Left renal pelvis (tissue), 4 donors: Measurements from ENCODE around the gene FUBP3. TPM values are rescaled to one million over a fixed set of nuclear protein-coding genes. Genes with fewer than 3 reads are reported as not detected.

ENCODE experiments used
- DNase-seq, 4 donors: peaks; one replicate each; pipeline ENCODE4 v3.0.0-alpha.2; 2013; ENCODE audit warnings: low read depth in 4 of 4, low spot score in 3 of 4
- polyA plus RNA-seq, 4 donors: library from polyadenylated mRNA; unstranded; fragments of 120-200 nt; gene quantifications; one replicate each; pipeline ENCODE4 v1.2.1, GENCODE V29; 2013; ENCODE audit not compliant: insufficient read length in 4 of 4

Gene FUBP3
- polyA plus RNA-seq, 4 donors = 63.9 to 88.6 (median 80.9) TPM

GRCh38 chr9:130633336-130634190 is 54.2 kb downstream of the FUBP3 start:
- no peak for DNase-seq

DNA sequence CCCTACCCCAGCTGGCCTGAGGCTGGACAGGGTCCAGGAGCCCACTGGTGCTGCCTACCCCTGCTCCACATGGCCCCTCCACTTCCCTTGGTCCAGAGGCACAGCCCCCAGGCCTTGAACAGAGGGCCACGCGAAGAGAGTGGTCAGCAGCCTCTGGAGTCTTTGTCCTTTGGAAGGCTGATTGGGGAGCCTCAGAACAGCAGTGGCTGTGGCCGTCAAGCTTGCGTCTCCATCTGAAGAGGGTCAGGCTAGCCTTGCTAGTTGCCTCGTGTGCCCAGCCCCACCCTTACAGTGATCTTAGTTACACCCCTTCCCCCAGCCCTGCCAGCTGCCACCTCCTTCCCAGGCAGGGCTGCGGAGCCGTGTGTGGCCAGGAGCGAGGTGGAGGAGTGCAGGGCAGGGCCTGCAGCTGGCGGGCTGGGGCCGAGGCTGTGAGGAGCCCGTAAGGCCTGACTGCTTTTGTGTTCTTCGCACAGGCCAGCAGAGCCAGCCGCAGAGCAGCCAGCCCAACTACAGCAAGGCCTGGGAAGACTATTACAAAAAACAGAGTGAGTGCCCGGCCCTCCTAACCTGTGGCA is 54.9 kb downstream of the FUBP3 start:
- no peak for DNase-seq

DNA sequence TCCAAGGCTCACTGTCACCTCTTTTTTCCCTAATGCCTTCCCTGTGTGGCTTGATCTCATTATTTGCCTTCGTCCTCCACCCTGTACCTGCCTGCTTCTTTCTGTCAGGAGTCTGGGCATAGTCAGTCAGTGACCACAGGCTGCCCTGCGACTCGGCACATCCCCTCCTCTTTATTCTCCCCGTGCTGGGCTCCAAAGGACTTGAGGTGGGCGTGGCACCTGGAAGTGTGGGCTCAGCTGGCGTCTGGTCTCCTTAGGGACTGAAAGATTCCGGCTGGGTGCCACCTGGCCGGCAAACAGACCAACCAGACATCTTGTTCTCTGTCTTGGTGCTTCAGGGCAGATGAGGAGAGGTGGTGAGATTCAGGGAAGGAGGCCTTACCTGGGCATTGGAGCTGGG is 55.4 kb downstream of the FUBP3 start:
- no peak for DNase-seq

GRCh38 chr9:130635306-130635705 is 55.9 kb downstream of the FUBP3 start:
- no peak for DNase-seq

GRCh38 chr9:130635721-130636647 is 56.6 kb downstream of the FUBP3 start:
- DNase-seq = no peak

- no peak for DNase-seq
Observed at GRCh38 chr9:130636648-130637020, 57.3 kb downstream of the FUBP3 start.

DNA sequence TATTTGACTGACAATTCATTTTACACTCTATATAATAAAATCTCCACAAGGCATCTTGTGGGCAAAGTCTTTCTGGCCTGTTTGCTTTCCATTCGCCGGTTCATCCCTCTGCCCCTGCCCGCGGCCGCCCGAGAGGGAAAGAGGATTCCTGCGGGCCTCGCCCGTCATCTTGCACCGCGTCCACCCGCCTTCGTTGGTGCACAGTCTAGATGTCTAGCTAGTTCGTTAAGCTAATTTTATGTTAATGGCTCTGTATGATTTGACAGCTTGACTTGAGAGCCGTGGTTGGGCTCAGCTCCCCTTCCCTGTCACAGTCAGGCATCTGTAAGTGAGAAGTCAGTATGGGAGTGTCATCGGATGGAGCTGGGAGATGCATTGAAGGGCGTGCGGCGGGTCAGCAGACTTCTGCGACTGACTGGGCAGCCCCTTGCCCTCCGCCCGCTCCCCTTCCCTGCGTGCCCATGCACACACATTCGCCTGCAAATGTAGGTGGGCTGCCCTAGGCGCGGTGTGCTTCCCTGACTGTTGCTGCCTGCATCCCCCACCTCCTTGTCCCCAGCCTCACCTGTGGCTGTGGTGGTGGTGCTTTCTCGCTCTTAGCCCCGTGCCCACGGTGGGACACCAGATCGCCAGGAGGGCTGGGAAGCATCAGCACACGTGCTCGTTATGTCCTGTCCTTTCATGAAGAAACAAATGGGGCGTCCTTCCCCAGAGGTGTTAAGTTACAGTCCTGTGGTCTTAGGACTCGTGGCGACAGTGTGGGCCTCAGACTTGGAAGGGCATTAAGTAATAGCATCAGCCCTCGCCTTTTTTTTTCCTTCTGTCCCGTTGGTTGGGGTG is 59.1 kb downstream of the FUBP3 start:
- DNase-seq = no peak

- no peak for DNase-seq
Observed at GRCh38 chr9:130639124-130639765, 59.9 kb downstream of the FUBP3 start.

DNA sequence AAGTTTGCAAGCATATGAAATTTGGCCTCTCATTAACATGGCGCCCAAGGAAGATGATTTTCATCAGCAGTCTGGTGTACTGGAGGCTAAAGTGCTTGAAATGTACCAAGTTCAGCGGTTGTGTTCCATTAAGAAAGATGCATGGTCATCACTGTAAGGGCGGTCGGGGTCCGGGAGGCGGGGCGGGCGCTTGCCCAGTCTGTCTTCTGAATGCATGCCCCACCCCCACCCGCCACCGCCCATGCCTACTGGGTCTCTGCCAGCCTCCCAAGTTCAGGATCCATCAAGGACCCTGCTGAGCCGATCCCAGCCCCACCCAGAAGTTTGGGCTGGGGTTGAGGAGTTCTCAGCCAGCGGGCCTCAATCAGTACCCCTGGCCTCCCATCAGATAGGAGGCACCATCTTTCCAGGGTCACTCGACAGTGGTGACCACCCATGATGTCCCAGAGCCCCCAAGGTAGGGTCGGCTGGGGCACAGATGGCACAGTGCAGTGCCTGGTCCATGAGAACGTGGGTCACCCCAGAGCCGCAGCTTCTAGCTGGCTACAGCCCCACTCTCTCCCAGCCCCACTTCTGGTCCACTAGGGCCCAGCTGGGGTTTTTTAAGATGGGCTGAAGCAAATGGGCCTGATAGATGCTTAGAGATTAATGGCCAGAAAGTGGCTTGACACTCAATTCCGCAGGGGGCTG is 60.6 kb downstream of the FUBP3 start:
- DNase-seq = no peak

DNA sequence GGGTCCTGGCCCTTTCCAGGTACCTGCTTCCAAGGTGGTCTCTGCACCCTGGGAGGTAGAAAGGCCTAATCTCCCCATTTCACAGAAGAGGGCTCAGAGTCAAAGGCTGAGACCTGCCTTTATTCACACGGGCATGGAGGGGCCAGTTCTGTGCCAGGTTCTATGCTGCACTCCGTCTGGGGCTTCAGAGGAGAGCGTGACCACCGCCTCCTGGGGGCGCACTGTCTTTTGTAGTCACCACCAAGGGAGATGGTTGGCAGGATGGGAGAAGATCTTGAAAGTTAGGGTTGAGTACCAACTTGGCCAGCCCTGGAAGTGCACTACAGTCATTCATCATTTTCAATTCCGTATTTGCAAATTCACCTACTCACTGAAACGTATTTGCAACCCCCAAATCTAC is 61.3 kb downstream of the FUBP3 start:
- no peak for DNase-seq

- DNase-seq = no peak
Observed at GRCh38 chr9:130642926-130643325, 63.5 kb downstream of the FUBP3 start.

GRCh38 chr9:130651221-130651620 is 71.8 kb downstream of the FUBP3 start:
- DNase-seq = no peak

DNA sequence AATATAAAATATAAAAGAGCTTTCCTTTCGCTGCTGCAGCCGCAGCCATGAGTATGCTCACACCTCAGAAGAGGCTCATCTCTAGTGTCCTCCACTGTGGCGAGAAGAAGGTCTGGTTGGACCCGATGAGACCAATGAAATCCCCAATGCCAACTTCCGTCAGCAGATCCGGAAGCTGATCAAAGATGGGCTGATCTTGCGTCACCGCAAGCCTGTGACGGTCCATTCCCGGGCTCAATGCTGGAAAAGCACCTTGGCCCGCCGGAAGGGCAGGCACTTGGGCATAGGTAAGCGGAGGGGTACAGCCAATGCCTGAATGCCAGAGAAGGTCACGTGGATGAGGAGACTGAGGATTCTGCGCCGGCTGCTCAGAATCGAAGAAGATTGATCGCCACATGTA is 72.4 kb downstream of the FUBP3 start:
- DNase-seq = no peak

DNA sequence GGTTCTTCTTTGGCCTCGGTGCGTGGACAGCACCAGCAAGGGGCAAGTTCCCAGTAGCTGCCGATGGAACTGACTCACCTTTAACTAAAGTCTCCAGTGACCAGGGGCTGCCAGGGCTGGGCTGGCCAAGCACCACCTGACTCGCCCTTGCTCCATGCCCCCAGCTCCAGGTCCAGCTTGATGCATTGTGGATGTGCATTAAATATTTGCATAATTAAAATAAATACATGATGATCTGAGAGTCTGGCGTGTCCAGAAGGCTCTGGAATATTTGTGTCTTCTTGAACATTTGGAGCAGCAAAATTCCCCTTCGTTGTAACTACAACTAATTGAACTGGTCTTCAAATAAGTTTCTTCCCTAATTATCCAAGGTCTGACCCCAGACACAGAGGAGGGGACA is 75.5 kb downstream of the FUBP3 start:
- DNase-seq = no peak

DNA sequence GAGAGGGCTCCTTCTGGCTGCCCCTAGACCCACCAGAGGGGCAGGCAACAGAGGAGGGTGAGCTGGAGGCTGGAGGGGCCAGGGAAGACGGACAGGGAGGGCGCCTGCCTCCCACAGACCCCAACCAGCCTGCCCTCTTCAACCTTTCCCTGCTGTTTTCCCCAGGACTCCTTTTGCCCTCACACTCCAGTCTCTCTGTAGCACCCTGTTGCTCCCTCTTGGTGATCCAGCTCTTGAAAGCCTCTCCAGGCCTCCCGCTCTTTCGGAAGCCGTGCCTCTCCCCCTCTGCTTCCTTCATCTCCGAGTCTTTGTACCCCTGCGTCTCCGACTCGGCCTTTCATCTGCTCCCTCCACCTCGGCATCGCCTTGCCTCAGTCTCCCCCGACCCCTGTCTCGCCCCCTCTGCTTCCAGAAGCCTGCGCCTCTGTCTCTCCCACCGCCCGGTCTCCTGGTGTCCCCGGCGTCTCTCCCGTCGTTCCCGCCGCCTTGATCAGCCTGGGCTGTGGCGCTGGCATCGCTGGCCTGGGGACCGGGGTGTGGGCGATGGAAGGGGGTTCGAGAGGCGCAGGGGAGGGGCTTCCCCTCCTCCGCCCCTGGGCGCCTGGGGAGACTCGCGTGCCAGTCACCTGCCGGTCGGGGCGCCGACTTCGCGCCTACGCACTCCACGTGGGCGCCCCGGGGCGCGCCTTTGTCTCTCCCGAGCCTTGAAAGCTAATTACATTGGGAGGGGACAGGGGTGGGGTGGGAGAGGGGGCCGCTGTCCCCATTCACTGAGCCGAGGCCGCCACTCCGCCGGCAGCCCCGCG is 79.7 kb downstream of the FUBP3 start:
- no peak for DNase-seq

DNA sequence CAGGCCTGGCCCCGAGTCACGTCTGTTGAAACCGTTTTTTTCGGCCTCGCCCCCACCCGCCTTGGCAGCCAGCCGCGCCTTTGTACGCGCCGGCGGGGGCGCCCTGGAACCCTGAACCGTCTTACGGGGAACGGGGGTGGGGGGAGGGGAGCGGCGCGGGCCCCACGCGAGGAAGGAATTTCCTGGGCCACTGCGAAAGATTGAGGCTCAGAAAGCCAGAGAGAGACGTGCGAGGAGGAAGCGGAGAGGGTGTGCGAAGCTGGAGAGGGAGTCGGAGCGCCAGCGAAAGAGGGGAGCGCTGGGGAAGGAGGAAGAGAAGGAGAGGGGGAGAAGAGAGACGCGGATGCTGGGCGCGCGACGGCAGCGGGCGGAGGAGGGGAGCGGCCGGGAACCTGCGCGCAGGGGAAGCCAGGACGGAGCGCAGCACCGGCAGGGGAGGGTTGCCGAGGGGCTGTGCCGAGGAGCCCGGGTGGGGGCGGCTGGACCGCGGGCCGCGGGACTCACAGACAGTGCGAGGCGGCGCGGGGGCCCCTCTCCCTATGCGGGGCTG is 80.4 kb downstream of the FUBP3 start:
- no peak for DNase-seq

GRCh38 chr9:130660326-130660682 is 80.9 kb downstream of the FUBP3 start:
- no peak for DNase-seq

GRCh38 chr9:130660683-130661450 is 81.5 kb downstream of the FUBP3 start:
- DNase-seq = no peak
